HG03108 (cell line): ENCODE measurements around the gene BRDT.

Experiments
- ATAC-seq: cut with Tn5 transposase; IDR thresholded peaks from one replicate; pipeline ENCODE4 v1.9.1; 2021; ENCODE audit warnings: moderate library complexity; ENCODE audit not compliant: unreplicated experiment

Gene BRDT

DNA sequence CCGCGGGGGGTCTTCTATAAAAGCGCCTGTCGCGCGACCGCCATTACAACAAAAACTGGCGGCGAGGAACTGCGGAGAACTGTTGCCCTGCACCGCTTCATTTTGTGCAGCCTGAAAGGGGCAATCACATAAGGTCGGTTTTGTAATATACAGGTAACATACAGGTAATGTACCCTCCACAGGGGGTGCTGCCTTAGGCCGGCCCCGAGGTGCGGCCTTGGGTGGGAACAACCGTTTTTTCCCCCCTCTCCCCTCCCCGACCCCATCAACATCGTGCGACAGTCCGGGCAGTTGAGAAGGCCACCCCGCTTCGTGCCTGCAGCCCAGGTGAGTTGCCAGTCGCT, at the start of gene BRDT:
BRDT (plus strand) TSS at position 46 of the 344 bp plus-strand sequence. CDS start 13,354 bp downstream, outside the sequence.
- ATAC-seq, result no peak

DNA sequence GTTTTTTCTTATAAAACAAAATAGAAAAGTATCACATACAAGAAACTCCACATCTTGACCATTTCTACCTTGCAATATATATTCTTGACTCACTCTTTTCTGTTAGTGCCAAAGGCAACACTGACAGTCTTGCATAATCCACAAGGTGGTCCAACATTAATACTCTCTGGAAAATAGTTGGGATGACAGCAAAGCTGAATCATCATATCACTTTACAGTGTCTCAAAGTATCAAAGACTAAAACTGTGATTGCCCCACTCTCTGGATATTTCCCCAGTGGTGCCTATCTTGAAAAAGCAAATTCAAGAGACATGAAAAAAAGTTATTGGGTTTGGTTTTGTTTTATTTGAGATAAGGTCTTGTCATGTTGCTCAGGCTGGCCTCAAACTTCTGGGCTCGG, 48.6 kb upstream of the BRDT start:
- no peak for ATAC-seq

DNA sequence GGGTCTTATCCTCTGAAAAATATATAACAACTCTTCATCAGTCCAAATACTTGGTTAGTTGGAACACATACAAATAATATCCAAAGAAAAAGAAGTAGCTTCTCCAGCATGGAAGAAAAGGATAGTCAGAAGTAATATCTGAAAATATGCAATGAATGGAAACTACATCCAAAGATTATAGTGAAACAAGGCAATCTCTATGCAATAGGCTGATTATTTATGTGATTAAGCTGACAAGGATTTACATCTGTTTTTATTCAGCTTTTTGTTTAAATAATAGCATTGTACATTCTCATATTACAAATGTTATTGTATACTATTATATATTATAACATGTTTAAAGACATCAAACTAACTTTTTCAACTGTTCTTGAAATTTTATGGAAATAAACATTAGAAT, 48.0 kb upstream of the BRDT start:
- ATAC-seq, result no peak

DNA sequence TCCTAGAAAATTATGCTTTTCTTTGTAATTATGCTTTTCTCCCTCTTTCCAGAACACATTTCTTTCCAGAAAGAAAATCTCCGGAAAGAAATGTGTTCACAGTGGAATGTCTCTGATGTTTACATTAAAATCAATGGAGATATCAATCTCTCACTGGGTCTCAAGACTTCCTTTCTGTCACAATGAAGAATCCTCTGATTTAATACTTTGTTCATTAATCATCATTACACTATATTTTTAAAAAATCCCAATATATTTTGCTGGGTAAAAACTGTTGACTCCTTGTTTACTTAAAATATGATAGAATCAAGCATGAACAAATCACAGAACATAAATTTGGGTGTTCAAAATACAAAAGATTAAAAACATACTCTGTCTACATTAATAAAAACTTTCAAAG, 36.9 kb upstream of the BRDT start:
- ATAC-seq, result no peak

DNA sequence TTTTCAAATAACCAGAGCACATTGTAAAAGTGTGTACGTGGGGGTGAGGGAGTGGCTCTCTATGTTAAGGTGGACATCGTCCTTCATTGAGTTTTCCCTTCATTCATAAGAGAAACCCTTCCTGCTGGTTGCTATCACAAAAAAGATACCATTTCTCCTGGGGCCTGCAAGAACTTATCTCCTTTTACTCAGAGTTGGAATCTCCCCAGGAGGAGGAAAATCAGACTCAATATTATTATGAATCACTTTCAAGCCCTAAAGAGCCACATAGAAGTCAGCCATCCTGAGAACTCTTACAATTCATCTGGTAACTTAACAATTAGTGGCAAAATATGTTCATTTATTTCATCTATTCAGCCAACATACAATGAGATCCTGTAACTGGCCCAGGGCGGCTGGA, 36.2 kb upstream of the BRDT start:
- no peak for ATAC-seq

DNA sequence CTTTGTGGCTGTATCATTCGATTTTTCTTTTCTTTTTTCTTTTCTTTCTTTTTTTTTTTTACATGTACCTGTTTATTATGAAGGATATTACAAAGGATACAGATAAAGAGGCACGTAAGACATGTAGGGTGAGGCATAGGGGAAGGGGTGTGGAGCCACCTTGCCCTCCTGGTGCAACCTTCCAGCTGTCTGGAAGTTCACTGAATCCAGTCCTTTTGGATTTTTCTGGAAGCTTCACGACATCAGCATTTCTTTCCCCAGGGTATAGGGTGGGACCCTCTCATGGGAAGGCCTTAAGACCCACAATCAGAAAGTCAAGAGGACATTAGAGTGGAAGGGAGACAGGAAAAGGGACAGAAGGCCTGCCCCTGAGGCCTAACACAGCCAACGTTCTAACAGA, 33.2 kb upstream of the BRDT start:
- no peak for ATAC-seq

DNA sequence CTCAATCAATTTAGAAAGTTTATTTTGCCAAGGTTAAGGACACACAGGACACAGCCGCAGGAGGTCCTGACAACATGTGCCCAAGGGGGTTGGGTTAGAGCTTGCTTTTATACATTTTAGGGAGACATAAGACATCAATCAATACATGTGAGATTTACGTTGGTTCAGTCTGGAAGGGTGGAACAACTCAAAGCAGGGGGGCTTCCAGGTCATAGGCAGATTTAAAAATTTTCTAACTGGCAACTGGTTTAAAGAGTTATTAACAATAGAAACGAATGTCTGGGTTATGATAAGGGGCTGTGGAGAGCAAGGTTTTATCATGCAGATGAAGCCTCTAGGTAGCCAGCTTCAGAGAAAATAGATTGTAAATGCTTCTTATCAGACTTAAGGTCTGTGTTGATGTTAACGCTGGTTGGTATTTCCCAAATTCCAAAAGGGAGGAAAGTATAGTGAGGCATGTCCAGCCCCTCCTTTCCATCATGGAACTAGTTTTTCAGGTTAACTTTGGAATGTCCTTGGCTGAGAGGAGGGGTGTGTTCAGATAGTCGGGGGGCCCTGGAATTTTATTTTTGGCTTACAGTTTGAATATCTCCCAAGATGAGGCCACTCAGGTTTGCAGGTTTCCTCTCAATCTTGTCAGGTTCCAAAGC, 32.3 kb upstream of the BRDT start:
- ATAC-seq, result no peak

DNA sequence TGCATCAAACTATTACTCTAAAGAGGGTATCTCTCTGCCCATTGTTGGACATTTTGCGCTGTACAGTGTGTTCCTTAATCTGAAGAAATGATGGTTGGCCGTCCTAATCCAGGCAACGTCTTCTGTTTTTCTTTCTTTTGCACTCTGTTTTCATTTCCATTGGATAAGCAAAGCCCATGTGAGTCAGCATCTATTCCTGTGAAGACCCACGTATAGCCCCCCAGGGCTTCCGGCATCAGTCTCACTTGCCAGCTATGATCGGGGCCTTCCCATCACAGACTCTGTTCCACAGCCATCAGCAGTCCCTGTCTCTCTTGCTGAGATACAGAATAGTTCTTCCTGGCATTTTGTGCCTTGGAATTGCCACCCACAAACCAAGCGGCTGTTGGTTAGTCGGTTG, 29.2 kb upstream of the BRDT start:
- no peak for ATAC-seq

DNA sequence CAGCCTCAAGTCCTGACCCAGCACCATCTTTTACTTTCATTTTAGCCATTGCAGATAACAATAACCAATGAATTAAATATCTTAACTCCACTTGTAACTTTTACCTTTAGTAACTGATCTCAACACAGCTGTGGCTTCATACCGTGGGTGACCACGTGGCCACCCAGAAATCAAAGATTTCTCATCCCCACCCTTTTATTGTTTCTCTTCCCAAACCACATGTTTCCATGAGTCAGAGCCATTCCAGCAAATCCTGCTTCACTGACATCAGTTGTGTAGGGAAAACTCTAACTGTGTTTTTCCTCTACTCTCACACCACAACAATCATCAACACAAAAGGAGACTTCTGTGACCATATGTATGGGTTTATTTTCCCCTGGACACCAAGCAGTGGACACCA, 25.1 kb upstream of the BRDT start:
- no peak for ATAC-seq

DNA sequence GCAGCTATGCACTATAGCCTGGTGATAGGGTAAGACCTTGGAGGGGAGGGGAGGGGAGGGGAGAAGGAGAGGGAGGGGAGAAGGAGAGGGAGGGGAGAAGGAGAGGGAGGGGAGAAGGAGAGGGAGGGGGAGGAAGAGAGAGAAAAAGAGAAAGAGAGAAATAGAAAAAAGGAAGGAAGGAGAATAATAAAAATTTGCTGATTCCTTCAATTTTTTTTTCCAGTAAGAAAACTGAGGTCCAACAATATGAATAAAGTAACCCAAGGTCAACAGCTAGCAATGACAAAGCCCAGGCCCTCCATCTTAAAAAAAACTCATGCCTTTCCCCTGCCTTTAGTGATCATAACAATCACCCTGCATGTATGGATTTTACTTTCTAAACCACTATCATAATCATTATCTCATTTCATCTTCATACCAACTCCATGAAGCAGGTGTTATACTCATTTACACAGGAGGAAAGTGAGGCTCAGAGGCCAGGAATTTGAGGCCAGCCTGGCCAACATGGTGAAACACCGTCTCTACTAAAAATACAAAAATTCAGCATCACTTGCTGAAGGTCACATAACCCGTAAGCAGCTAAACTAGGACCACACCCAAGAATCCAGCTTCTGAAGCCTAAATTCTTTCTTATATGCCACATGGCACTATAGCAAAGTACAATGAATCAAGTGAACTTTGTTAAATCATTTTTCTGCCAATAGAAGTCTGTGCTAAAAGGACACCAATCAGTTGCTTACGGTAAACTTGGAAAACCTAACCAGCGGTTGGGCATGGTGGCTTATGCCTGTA, 23.4 kb upstream of the BRDT start:
- ATAC-seq, result no peak

DNA sequence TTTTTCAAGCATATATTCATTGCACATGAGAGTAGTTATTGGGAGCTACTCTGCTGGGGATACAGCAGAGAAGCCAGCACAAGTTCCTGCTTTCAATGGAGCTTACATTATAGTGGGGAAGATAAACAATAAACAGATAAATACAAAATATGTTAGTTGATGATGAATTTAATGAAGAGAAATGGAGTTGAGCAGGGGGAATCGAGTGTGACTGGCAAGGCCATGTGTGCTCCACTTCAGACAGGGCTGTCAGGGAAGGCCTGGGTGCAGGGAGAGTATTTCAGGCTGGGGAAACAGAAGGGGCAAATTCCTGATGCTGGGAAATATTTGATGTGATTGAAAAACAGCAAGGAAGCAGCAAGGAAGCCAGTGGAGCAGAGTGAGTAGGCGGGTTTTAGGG, 21.2 kb upstream of the BRDT start:
- ATAC-seq, result no peak

DNA sequence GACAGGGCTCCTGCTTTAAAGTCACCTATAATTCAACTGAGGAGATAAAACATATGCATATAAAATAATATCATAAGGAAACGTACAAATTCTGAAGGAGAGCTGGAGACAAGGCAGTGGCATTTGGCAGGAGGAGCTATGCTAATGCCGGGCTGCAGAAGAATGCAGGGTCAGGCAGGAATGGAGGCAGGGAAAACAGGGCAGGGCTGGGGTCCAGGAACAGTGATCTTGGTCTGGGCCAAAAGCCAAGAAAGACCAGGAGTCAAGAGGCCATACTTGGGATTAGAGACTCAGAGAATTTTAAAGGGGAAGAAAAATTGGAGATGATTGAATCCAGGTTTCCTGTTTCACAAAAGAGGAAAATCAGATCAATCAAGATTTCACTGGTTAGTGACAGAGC, 20.0 kb upstream of the BRDT start:
- ATAC-seq, result no peak

DNA sequence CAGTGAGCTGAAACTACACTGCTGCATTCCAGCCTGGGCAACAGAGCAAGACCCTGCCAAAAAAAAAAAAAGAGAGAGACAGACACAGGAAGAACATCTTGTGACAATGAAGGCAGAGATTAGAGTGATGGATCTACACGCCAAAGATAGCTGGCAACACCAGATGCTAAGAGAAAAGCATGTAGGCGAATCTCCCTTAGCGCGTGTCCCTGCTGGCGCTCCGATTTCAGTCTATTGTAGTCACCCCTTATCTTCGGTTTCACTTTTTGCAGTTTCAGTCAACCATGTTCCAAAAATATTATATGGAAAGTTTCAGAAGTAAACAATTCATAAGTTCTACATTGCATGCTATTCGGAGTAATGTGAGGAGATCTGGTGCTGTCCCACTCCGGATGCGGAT, 11.6 kb upstream of the BRDT start:
- ATAC-seq, result no peak

DNA sequence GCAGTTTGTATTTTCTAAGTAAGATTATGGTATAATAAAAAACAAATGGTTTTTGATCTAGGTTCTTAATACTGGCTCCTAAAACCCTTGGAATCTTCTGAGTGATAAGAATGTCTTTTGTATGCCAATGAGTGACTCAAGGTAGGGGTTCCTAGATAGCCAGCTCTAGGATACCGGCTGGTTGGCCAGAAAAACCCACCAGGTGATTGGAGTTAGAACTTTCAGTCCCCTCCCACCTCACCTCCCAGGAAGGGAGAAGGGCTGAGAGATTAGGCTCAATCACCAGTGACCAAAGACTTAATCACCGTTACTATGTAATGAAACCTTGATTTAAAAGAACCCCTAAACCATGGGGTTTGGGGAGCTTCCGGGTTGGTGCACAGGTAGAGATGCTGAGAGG, 8.7 kb upstream of the BRDT start:
- ATAC-seq, result no peak

DNA sequence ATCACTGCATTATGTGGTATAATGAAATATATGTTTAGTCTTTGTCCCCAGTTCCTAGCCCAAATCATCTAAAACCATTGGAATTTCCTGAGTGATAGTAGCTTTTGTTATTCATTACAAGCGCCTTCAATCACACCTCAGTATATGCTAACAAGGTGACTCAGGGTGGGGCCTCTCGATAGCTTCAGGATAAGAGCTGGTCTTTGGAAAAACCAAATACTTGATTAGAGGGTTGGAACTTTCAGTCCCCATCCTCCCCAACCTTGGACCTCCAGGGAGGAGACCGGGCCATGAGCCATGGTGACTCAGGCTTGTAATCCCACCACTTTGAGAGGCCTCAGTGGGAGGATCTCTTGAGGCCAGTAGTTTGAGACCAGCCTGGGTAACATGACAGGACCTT, 5.1 kb upstream of the BRDT start:
- ATAC-seq, result no peak

DNA sequence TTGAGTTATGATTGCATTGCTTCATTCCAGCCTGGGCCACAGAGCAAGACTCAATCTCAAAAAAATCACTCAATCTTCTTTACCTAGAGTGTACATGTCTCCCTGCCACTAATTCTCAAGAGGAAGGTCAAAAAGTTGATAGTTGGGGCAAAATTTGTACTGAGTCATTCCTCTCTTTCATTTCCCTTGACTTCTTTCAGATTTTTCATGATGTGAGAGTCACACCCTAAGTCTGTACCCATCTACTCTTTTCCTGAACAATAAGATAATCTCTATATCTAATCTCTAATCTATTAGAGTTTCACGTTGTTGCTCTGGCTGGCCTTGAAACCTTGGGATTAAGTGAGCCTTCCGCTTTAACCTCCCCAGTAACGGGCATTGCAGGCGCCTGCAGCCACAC, 1.1 kb upstream of the BRDT start:
- no peak for ATAC-seq

DNA sequence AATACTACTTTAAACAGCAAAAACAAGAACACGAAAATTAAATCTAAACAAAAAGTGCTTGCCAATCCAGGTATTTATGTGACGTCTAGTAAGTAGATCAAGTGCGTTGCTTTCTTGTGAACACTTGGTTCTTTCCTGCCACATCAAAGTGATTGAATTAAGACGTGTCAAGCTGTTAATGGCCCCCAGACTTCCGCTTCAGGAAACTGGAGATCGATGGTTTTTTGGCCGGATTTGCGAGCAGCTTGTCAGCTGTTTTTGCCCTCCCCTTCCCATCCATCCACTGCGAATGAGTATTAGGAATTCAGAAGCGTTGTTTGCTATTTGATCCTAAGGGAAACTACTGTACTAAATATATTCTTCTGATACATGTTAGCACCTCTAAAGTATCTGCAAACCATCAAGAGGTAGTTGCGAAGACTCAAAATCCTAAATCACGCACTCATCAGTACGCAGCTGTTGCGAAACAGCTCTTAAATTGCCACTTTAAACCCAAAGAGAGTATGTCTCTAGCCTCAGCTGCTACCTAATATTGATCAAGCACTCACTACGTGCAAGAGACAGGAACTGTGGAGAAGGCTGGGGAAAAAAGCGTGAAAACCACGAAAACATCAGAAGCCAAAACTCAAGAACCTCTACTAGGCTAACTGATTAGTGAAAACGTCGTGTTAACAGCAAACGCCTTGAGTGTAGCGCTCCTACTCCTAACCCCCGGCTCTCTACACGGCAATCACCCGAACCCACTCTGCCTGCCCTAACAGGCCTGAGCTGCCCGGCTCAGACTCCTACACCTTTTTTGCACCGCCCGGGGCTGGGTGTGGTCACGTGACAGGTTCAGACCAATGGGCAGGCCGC, 473 bp upstream of the BRDT start:
- ATAC-seq, result no peak

DNA sequence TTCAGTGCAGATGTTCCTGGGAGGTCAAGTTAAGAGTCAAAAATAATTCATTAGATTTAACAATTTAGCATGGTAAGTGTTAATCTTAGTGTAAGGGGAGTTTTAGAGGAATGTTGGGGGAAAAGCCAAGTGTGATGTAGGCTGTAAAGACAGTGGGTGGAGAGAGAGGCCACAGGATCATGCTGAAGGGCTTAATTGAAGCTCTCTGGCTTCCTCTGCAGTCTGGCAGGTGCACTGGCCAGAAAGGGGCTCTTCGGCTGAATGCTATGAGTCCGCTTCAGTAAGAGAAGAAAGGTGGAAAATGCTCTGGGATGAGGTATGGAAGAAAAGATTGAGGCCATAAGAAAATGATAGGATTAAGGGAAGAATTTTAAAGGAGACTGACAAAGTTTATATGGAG, 3.0 kb downstream of the BRDT start:
- ATAC-seq, result no peak

DNA sequence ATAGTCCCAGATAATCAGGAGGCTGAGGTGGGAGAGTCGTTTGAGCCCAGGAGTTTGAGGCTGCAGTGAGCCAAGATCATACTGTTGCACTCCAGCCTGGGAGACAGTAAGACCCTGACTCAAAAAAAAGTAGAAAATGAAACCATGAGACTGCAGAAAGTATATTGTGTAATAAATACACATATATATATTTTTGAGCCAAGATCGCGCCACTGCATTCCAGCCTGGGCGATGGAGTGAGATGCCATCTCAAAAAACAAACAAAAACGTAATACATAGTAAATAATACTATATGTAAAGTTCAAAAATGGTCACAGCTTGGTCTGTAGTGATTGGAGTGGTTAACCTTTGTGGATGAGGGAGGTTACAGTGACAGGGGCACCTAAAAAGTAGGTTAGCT, 9.7 kb downstream of the BRDT start:
- no peak for ATAC-seq

DNA sequence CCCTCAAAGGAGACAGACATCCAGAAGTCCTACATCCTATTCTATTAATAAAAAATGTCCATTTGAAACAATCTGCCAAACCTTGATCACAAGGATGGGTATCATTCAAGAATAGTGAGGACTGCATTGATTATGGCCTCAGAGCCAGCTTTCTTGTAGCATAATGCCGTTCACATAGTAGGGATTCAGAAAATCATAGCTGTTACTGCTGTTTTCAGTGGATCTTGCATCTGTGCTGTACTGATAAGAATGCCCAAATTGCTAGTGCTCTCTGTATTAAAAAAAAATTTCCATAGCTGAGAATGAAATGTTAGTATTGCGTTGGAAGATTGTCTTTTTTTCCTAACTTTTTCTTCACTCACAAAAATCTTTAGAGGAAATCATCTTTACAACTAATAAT, 19.1 kb downstream of the BRDT start:
- no peak for ATAC-seq

DNA sequence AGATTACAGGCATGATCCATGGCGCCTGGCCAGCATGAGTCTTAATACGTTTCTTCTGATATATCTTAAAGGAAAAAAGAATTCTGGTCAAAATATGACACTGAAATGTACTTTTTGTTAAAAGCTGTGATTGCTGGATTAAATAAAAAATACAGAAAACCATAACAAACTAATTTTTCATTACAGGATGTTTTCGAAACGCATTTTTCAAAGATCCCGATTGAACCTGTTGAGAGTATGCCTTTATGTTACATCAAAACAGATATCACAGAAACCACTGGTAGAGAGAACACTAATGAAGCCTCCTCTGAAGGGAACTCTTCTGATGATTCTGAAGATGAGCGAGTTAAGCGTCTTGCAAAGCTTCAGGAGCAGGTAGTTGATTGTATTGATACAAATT, 30.2 kb downstream of the BRDT start:
- no peak for ATAC-seq

DNA sequence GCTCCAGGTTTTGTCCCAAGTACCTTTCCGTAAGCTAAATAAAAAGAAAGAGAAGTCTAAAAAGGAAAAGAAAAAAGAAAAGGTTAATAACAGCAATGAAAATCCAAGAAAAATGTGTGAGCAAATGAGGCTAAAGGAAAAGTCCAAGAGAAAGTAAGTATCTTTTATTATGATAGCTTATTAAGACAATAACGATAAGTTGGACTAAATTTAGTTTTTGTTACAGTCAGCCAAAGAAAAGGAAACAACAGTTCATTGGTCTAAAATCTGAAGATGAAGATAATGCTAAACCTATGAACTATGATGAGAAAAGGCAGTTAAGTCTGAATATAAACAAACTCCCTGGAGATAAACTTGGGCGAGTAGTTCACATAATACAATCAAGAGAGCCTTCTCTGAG, 31.5 kb downstream of the BRDT start:
- no peak for ATAC-seq
